Measurements from ENCODE around the gene NPR2. TPM values are rescaled to one million over a fixed set of nuclear protein-coding genes. Genes with fewer than 3 reads are reported as not detected.

The NPR2 gene
- total and polyA plus RNA-seq, 8 donors: 17.6 to 58.6 (median 47.2) TPM

- peak; percentile 83 for ATAC-seq
- intact Hi-C loops (cut with DNase I): no loop called here
- peak in 3 of 4 donors; percentile 66 to 92 (median 80) for DNase-seq
These were observed 34.8 kb upstream of the NPR2 start for GRCh38 chr9:35756275-35757225.

GRCh38 chr9:35757226-35757891 lies 34.0 kb upstream of the NPR2 start:
- peaks cover 4 to 34% of the 10 kb centered on the region in 2 donors for H3K4me1 ChIP-seq
- ATAC-seq: peak; percentile 77
- H3K4me3 ChIP-seq: peak overlapping the region; percentile 45 to 54
- H3K27ac ChIP-seq: peak overlapping the region; percentile 85
- no peaks in the 10 kb centered on the region for H3K27me3 ChIP-seq
- peaks cover 0 to 29% of the 10 kb centered on the region in 2 donors for H3K36me3 ChIP-seq
- intact Hi-C loops (cut with DNase I): no loop called here
- no peaks in the 10 kb centered on the region for H3K9me3 ChIP-seq
- peak in 2 of 4 donors; percentile 56 to 59 for DNase-seq
- no peak for TF ChIP-seq CTCF (IDR thresholded peaks at IDR 0.05)

More at GRCh38 chr9:35756275-35757225, 34.8 kb upstream of the NPR2 start:
- peak overlapping the region; percentile 45 to 54 for H3K4me3 ChIP-seq
- H3K4me1 ChIP-seq: peaks cover 4 to 34% of the 10 kb centered on the region in 2 donors
- peak; percentile 50 to 62 for TF ChIP-seq CTCF (IDR thresholded peaks at IDR 0.05)
- no peaks in the 10 kb centered on the region for H3K9me3 ChIP-seq
- H3K36me3 ChIP-seq: peaks cover 0 to 37% of the 10 kb centered on the region in 2 donors
- H3K27me3 ChIP-seq: no peaks in the 10 kb centered on the region
- H3K27ac ChIP-seq: peak overlapping the region; percentile 85

GRCh38 chr9:35757892-35758275 lies 33.5 kb upstream of the NPR2 start:
- no peak for TF ChIP-seq CTCF (IDR thresholded peaks at IDR 0.05)
- H3K27me3 ChIP-seq: no peaks in the 10 kb centered on the region
- peaks cover 0 to 23% of the 10 kb centered on the region in 2 donors for H3K36me3 ChIP-seq
- H3K27ac ChIP-seq: peak overlapping the region in 1 of 2 donors; percentile 85
- H3K4me1 ChIP-seq: peaks cover 4 to 34% of the 10 kb centered on the region in 2 donors
- intact Hi-C loops (cut with DNase I): no loop called here
- no peaks in the 10 kb centered on the region for H3K9me3 ChIP-seq
- no peak for DNase-seq
- no peak for ATAC-seq
- H3K4me3 ChIP-seq: peak overlapping the region in 1 of 2 donors; percentile 54

- Histone ChIP-seq H3K9me3 (no peaks in the 10 kb centered on the region), H3K27me3 (no peaks in the 10 kb centered on the region), H3K4me3 (no peak overlapping the region), H3K36me3 (peaks cover 0 to 17% of the 10 kb centered on the region in 2 donors), H3K27ac (peak overlapping the region in 1 of 2 donors; percentile 85), H3K4me1 (peaks cover 4 to 34% of the 10 kb centered on the region in 2 donors)
- DNase-seq: peak in 1 of 4 donors; percentile 36
- TF ChIP-seq CTCF (IDR thresholded peaks at IDR 0.05): no peak
- ATAC-seq: peak; percentile 30
- intact Hi-C loops (cut with DNase I): no loop called here
These were observed 32.8 kb upstream of the NPR2 start for GRCh38 chr9:35758475-35759050.
